Measurements from ENCODE around the gene BABAM2.
A peak's percentile ranks its signal among the peaks of the same experiment; 100 is the strongest.

BABAM2 gene

DNA sequence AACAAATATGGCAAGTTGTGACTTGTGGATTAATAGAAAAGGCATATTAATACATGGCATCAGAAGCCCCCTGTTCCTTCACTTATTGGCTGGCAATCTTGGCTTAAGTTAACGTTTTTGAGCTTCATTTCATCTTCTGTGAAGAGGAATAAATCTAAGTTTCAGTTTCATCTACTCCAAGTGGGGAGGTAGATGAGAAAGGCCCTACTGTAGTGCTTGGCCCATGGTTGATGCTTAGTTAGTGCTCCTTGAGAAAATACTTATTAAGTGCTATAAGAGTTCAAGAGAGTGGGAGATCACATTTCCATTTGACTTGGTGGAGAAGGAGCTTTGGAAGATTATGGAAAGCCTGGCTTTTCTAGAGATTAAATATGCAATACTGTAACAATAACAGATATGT lies 244.3 kb downstream of the BABAM2 start:
- no peak for DNase-seq

DNA sequence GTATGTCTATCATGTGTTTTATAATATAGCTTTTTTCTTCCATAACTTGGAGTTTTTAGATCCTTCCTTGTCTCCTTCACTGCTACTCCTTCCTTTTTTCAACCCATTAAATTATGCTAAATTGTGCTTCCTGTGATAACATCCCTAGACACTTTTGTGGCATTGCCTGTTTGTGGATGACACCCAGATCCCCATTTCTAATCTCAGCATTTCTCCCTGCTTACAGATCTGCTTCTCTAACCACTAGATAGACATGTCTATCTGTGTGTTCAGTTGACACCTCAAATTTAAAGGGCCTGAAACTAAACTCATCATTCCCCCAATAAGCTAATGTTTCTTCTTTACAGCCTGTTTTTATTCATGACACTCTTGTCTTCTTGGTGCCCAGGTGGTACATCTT lies 244.8 kb downstream of the BABAM2 start:
- DNase-seq, result no peak

DNA sequence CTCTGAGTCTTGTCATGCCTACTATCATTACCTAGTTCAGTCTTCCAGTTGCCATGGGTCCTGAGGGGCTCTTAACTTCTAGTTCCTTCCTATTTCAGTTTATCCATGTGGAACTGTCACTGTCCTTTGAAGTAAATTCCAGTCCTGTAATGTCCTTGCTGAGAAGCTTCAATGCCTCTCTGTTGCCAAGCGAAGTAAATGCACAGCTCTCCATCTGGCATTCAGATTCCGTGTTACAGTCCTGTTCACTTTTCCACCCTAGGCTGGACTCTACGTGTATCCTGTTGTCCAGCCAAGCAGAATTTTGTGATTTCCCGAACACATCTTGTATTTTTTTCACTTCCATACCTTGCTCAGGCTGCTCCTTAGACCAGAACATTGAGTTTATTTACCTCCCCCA lies 245.3 kb downstream of the BABAM2 start:
- DNase-seq, result no peak

DNA sequence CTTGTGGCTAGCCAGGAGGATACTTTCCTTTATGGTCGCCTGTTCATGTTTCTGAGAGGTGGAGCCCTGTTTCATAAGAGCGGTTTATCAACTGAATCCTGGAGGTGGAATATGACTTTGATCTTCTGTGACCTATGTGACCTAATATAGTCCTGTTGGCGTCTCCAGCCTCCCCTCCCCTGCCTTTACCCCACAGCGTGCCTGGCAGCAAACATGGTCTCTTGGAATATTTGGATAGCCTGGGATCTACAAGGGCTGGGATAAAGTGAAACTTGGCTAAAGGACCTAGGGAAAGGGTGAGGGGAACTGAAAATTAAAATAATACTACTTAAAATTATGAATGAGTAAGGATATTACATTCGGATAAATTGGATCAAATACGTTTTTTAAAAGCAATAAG lies 246.0 kb downstream of the BABAM2 start:
- no peak for DNase-seq

GRCh38 chr2:28137221-28137620 lies 246.7 kb downstream of the BABAM2 start:
- peak; percentile 97 for DNase-seq

DNA sequence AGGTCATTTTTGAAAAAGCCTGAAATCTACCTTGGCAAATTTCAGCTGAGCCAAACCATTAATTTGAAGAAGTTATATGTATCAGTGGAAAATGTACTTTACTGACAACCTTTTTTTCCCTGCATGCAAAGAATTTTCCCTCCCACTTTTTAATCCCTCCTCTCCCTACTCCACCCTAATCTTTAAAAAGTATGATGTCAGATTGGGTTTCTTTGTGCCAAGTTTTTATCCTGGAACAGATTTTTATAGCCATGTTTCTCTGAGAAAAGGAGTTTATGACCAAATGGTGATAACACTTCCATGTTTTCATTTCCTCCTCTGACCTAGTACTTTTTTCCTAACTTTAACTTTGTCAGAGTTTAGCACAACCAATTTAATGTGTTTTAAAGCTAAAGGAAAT lies 251.9 kb downstream of the BABAM2 start:
- peak; percentile 43 for DNase-seq

GRCh38 chr2:28148000-28148399 lies 257.5 kb downstream of the BABAM2 start:
- DNase-seq, result no peak

- no peak for DNase-seq
These were observed 258.0 kb downstream of the BABAM2 start for GRCh38 chr2:28148566-28148965.

GRCh38 chr2:28150236-28150915 lies 259.8 kb downstream of the BABAM2 start:
- DNase-seq, result no peak

DNA sequence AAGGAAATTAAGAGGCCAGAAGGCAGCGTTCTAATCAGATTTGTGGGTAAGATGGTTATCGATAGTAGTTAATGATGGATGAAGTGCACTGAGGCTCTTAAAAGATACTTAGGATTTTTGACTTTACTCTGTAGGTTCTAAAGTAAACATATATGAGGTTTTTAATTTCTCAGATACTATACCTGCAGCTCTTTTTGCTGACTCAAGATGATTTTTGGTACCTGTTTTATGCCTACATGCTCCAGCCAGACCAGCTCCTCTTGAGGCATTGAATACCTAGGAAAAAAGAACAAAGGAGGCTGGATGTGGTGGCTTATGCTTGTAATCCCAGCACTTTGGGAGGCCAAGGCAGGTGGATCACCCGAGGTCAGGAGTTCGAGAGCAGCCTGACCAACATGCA lies 260.5 kb downstream of the BABAM2 start:
- DNase-seq, result no peak

GRCh38 chr2:28152585-28153280 lies 262.2 kb downstream of the BABAM2 start:
- DNase-seq, result peak; percentile 84

GRCh38 chr2:28153851-28154250 lies 263.3 kb downstream of the BABAM2 start:
- DNase-seq, result no peak

GRCh38 chr2:28155086-28155485 lies 264.6 kb downstream of the BABAM2 start:
- DNase-seq, result no peak

- no peak for DNase-seq
These were observed 265.1 kb downstream of the BABAM2 start for GRCh38 chr2:28155627-28156026.

- no peak for DNase-seq
These were observed 268.3 kb downstream of the BABAM2 start for GRCh38 chr2:28158791-28159190.

- DNase-seq, result peak; percentile 97
These were observed 270.5 kb downstream of the BABAM2 start for GRCh38 chr2:28160986-28161425.

GRCh38 chr2:28161466-28161865 lies 270.9 kb downstream of the BABAM2 start:
- peak; percentile 73 for DNase-seq

- DNase-seq, result no peak
These were observed 272.0 kb downstream of the BABAM2 start for GRCh38 chr2:28162564-28162963.

DNA sequence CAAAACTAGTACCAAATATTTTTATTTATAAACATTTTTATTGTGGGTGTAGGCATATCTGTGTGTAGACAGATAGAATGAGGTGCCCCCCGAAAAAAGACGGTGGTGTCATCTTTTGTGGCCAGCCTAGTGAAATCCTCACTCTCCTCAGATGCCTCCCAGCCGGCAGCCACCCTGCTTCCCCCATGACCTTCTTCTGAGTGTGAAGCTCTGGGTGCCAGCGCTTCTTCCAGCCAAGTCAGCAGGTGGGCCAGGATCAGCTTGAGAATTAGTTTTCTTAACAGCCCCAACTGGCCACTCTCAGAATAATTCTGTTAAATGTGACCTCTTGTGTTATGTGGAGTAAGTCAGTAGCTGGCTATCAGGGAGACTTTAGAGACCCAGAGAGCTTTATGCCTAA lies 272.5 kb downstream of the BABAM2 start:
- DNase-seq, result no peak

DNA sequence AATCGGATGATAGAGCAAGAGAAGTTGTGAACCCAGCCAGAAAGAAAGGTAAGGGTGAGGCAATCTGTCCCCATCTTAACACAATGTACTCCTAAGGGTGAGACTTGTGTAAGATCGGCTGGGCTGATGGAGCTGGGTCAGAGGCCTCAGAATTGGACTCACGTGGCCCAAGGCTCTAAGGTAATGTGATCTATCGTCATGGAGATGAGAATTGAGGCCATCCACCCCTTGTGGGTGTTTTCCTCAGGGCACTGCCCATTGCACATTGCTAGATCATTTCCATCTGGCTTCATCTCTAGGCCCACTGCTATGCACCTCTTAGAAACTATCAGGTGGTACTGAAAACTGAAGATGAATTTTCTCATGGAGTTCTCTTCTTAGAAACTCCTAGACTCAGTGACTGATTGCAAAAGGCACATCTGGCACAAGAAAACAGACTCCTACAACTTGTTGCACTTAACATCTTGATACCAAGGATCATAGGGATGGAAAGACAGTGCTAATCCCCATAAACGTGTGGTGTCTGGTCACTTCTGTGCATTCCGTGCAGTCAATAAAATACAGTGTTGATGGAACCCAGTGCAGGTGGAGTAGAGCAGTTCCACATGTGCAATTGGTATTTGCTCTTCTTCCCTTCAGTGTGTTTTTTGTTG lies 273.2 kb downstream of the BABAM2 start:
- DNase-seq, result no peak

- DNase-seq, result peak; percentile 52
These were observed 273.8 kb downstream of the BABAM2 start for GRCh38 chr2:28164280-28164801.

GRCh38 chr2:28165087-28165635 lies 274.6 kb downstream of the BABAM2 start:
- DNase-seq, result no peak

GRCh38 chr2:28166956-28167355 lies 276.4 kb downstream of the BABAM2 start:
- DNase-seq, result peak; percentile 89

GRCh38 chr2:28168376-28168775 lies 277.8 kb downstream of the BABAM2 start:
- DNase-seq, result no peak

All from fibroblast of skin of right biceps (primary cell).